Kidney (tissue), 14 donors: ENCODE results near the gene FAR2. TPM values are rescaled to one million over a fixed set of nuclear protein-coding genes. Genes with fewer than 3 reads are reported as not detected.

Source experiments
- DNase-seq, 5 donors: peaks; one replicate each; pipeline ENCODE4 v3.0.0-alpha.2; 2013 to 2020
- FAIRE-seq: peaks from 2 replicates; lab custom pipeline; 2012; peaks lifted over from hg19 to GRCh38; lab: Jason Lieb, UNC
- H3K27ac ChIP-seq, 2 donors: one replicate each; pipeline ENCODE4 v1.7.0; 2013; ENCODE audit warnings: low read depth in 2 of 2, low read length in 2 of 2, inconsistent platforms in 1 of 2
- H3K27me3 ChIP-seq: one replicate; pipeline ENCODE4 v1.7.1; 2013; ENCODE audit warnings: low read length, inconsistent platforms; ENCODE audit not compliant: control insufficient read depth, insufficient read depth
- H3K36me3 ChIP-seq, 3 donors: one replicate each; pipeline versions ENCODE4 v1.7.0 to v1.7.1; 2013; ENCODE audit warnings: low read length in 3 of 3, control low read depth in 1 of 3, inconsistent platforms in 1 of 3; ENCODE audit not compliant: insufficient read depth in 3 of 3, control insufficient read depth in 2 of 3
- H3K4me1 ChIP-seq, 3 donors: one replicate each; pipeline versions ENCODE4 v1.7.0 to v1.7.1; 2013; ENCODE audit warnings: low read length in 3 of 3, inconsistent platforms in 1 of 3, low read depth in 1 of 3; ENCODE audit not compliant: control insufficient read depth in 2 of 3, insufficient read depth in 2 of 3
- H3K4me3 ChIP-seq, 3 donors: one replicate each; pipeline versions ENCODE4 v1.7.0 to v1.8.1; 2013; ENCODE audit warnings: low read length in 3 of 3, control low read depth in 1 of 3, inconsistent platforms in 1 of 3
- H3K9ac ChIP-seq, 3 donors: one replicate each; pipeline versions ENCODE4 v1.7.0 to v1.7.1; 2013; ENCODE audit warnings: low read length in 3 of 3, control low read depth in 1 of 3, inconsistent platforms in 1 of 3
- H3K9me3 ChIP-seq, 3 donors: one replicate each; pipeline versions ENCODE4 v1.7.0 to v1.7.1; 2013; ENCODE audit warnings: low read length in 3 of 3, control low read depth in 1 of 3, inconsistent platforms in 1 of 3; ENCODE audit not compliant: control insufficient read depth in 2 of 3, insufficient read depth in 1 of 3
- CTCF ChIP-seq: IDR thresholded peaks from 3 replicates; pipeline ENCODE4 v1.5.1; 2012; ENCODE audit warnings: mild to moderate bottlenecking, moderate library complexity, borderline replicate concordance; ENCODE audit not compliant: insufficient read depth; ENCODE audit errors: extremely low read depth
- intact Hi-C: fragments of 100-400 bp; cut with DNase I; formaldehyde crosslinking; loops from one replicate; pipeline ENCODE4 v1.11.1; 2022
- polyA plus RNA-seq: library from polyadenylated mRNA; stranded (reverse); fragments of 350-450 nt; fragmentation: Illumina TruSeq; extraction: RNeasy Lipid Tissue Mini Kit (QIAGEN cat#74804); gene quantifications from one replicate; pipeline ENCODE4 v1.2.3, GENCODE V29; 2014; ENCODE audit warnings: low read depth, low replicate concordance; ENCODE audit not compliant: insufficient read depth
- total RNA-seq: library from RNA; stranded (reverse); fragmentation: NEBNext Ultra II Directional; extraction: Animal tissue kit (Norgen Biotek cat#: 25700); gene quantifications from one replicate; pipeline ENCODE4 v1.2.1, GENCODE V29; 2021
- donor health status: control.
- donor health status: control.
- donor health status: control.
- donor health status: control.
- donor health status: control.
- donor health status: DM: yes; HTN: yes; CAD: no.
- donor health status: Normal renal cell carcinoma (clear cell type).

The FAR2 gene
- total and polyA plus RNA-seq, 2 donors from 2014 or later: 3.1 to 11.5 TPM

DNA sequence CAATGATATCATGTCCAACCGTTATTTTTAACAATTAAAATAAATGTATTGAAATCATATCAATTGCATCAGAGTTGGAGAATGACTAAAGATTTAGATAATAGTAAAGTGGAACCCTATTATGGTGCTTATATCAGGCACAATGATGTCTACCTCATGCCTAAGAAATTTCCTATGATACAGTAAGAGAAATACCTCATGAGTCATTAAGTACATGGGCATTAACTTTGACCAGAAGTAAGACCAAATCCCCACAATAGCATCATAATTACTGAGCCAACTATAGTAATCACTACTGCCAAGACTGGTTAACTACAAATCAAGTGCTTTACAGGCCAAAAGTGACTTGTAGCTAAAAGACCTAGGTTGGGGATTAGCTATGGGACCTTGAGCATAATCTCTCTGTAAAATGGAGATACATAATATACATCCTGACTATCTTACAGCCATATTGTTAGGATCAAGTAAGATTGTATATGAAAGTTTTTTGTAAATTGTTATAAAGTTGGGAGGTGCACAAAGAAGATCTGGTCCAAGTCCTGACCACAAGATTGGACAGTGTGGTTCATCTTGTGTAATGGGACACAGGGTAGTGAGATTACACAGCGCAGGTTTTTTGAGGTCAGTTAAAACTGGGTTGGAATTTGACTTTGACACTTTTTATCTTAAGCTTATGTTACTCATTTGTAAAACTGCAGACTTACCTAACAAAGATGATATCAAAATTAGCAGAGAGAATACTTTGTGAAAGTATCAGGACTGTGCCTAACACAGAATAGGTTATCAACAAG lies 171.4 kb downstream of the FAR2 start:
- H3K4me3 ChIP-seq: no peak overlapping the region
- no peak for FAIRE-seq
- H3K36me3 ChIP-seq: no peaks in the 10 kb centered on the region
- no peak for TF ChIP-seq CTCF
- no peak overlapping the region for H3K27ac ChIP-seq
- no peaks in the 10 kb centered on the region for H3K9me3 ChIP-seq
- no peaks in the 10 kb centered on the region for H3K4me1 ChIP-seq
- no peak overlapping the region for H3K9ac ChIP-seq
- no peak for DNase-seq
- intact Hi-C loops: no loop called here
- H3K27me3 ChIP-seq: no peaks in the 10 kb centered on the region

GRCh38 chr12:29322157-29322556 lies 173.1 kb downstream of the FAR2 start:
- Histone ChIP-seq H3K36me3 (no peaks in the 10 kb centered on the region), H3K27ac (no peak overlapping the region), H3K27me3 (no peaks in the 10 kb centered on the region), H3K4me3 (no peak overlapping the region), H3K9me3 (no peaks in the 10 kb centered on the region), H3K4me1 (no peaks in the 10 kb centered on the region), H3K9ac (no peak overlapping the region)
- TF ChIP-seq CTCF: no peak
- FAIRE-seq (no peak), DNase-seq (no peak)
- intact Hi-C loops: no loop called here

DNA sequence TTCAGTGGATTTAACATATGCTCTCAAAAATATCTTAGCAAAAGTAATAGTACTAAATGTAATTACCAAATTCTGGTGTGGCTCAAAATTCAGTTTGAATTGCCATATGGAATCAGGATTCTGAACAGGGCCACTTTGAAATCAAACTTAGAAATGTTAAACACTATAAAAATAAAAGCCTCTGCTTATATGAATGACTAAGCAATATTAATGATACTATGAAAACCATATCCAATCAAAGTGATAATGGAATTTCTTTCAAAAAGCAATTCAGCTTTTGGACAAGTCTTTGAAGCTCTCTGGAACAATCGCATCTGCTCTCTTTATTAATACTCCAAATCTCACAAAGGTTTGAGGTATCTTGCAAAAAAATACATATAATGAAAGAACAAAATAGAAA lies 180.3 kb downstream of the FAR2 start:
- no peaks in the 10 kb centered on the region for H3K4me1 ChIP-seq
- H3K9ac ChIP-seq: no peak overlapping the region
- no peak overlapping the region for H3K4me3 ChIP-seq
- no peaks in the 10 kb centered on the region for H3K27me3 ChIP-seq
- TF ChIP-seq CTCF: no peak
- H3K36me3 ChIP-seq: no peaks in the 10 kb centered on the region
- DNase-seq (no peak), FAIRE-seq (no peak)
- intact Hi-C loops: no loop called here
- H3K27ac ChIP-seq: no peak overlapping the region
- no peaks in the 10 kb centered on the region for H3K9me3 ChIP-seq
